Gastroesophageal sphincter (tissue), 3 donors: ENCODE measurements around the gene PDE2A.

Experiments
- EP300 ChIP-seq: sonication (generic); formaldehyde crosslinking; IDR thresholded peaks from one replicate; pipeline ENCODE4 v1.6.1; 2017; ENCODE audit warnings: antibody characterized with exemption, mild to moderate bottlenecking
- POLR2A ChIP-seq, 2 donors: fragments of 450-650 bp; IDR thresholded peaks; one replicate each; pipeline ENCODE4 v1.6.1; 2017; ENCODE audit warnings: antibody characterized with exemption in 2 of 2, mild to moderate bottlenecking in 2 of 2, moderate library complexity in 1 of 2
- TF ChIP-seq, protein P1 (sequence below), 4 experiments: fragments of 200-600 bp in 2 of 4; fragments of 450-650 bp in 2 of 4; sonication (generic) in 1 of 4; IDR thresholded peaks; one replicate each; pipeline ENCODE4 v1.5.1; 2017 to 2019; ENCODE audit warnings: antibody characterized with exemption in 4 of 4, mild to moderate bottlenecking in 2 of 4, moderate library complexity in 2 of 4

DNA sequence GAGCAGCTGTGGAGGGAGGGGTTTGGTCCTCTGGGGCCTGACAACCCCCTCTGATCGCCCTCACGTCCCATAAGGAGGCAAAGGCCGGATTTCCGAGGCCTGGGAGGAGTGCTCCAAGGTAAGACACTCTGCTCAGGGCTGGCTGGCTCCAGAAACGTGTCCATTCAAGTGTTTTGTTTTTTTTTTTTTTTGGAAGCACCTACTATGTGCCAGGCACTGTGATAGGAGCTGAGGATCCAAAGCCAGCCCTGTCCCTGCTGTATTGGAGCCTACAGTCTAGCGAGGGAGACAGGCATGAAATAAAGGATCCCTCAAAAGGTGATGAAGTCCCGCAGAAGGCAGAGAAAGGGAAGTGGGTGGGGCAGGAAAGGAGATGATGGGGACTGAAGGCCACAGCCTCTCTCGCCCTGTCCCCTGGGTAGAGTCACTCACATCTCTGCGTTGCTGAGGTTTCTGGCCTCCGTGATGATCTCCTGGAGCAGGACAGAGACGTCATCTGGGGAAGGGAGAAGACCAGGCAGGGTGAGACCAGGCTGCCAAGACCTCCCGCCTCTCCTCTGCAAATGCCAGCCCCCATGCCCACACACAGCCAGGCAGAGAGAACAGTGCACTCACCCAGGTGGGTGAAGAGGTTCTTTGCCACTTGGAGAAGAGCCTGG lies 89.2 kb downstream of the PDE2A start:
- TF ChIP-seq, protein P1, sequence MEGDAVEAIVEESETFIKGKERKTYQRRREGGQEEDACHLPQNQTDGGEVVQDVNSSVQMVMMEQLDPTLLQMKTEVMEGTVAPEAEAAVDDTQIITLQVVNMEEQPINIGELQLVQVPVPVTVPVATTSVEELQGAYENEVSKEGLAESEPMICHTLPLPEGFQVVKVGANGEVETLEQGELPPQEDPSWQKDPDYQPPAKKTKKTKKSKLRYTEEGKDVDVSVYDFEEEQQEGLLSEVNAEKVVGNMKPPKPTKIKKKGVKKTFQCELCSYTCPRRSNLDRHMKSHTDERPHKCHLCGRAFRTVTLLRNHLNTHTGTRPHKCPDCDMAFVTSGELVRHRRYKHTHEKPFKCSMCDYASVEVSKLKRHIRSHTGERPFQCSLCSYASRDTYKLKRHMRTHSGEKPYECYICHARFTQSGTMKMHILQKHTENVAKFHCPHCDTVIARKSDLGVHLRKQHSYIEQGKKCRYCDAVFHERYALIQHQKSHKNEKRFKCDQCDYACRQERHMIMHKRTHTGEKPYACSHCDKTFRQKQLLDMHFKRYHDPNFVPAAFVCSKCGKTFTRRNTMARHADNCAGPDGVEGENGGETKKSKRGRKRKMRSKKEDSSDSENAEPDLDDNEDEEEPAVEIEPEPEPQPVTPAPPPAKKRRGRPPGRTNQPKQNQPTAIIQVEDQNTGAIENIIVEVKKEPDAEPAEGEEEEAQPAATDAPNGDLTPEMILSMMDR (IDR thresholded peaks at IDR 0.05) = no peak
- TF ChIP-seq POLR2A (IDR thresholded peaks at IDR 0.05) (no peak), EP300 (no peak)
